Right lobe of liver (tissue), 6 donors: ENCODE results near the gene ITSN1. TPM values are rescaled to one million over a fixed set of nuclear protein-coding genes. Genes with fewer than 3 reads are reported as not detected.

Source experiments
- ATAC-seq, 4 donors: fragments of 200-7000 bp; cut with Tn5 transposase; one replicate each; pipeline ENCODE4 v1.9.1; 2020; ENCODE audit warnings: mild to moderate bottlenecking in 4 of 4, moderate library complexity in 4 of 4
- DNase-seq, 3 donors: peaks; one replicate each; pipeline ENCODE4 v3.0.0-alpha.2; 2020
- H3K27ac ChIP-seq, 3 donors: fragments of 200-600 bp; one replicate each; pipeline ENCODE4 v1.8.0; 2022
- H3K27me3 ChIP-seq, 2 donors: fragments of 200-600 bp; one replicate each; pipeline ENCODE4 v1.8.0; 2022
- H3K36me3 ChIP-seq, 4 donors: fragments of 200-600 bp; sonication (generic) in 1 of 4; one replicate each; pipeline versions ENCODE4 v1.5.1 to v1.8.0; 2017 to 2022; ENCODE audit warnings: control low read depth in 1 of 4
- H3K4me1 ChIP-seq, 4 donors: fragments of 200-600 bp; sonication (generic) in 1 of 4; one replicate each; pipeline versions ENCODE4 v1.5.1 to v1.8.0; 2017 to 2022; ENCODE audit warnings: control low read depth in 1 of 4
- H3K4me3 ChIP-seq, 3 donors: fragments of 200-600 bp; one replicate each; pipeline ENCODE4 v1.8.0; 2022
- H3K9me3 ChIP-seq, 4 donors: fragments of 200-600 bp; sonication (generic) in 1 of 4; one replicate each; pipeline versions ENCODE4 v1.5.1 to v1.8.0; 2017 to 2022; ENCODE audit warnings: control low read depth in 1 of 4
- POLR2A ChIP-seq: fragments of 450-650 bp; IDR thresholded peaks from one replicate; pipeline ENCODE4 v1.6.1; 2017; ENCODE audit warnings: antibody characterized with exemption, mild to moderate bottlenecking
- WGBS: methylation state at CpG from one replicate; pipeline ENCODE4 v1.1.6; 2018; ENCODE audit warnings: low coverage, low lambda C conversion rate; ENCODE audit not compliant: insufficient coverage; ENCODE audit errors: missing lambda C conversion rate; 5-methylcytosine and 5-hydroxymethylcytosine counted together
- intact Hi-C, 2 donors: fragments of 100-400 bp; cut with DNase I; formaldehyde crosslinking; loops; one replicate each; pipeline versions ENCODE4 v1.11.2 to v1.14.1; 2022
- total RNA-seq, 6 experiments: library from RNA; depleted of rRNA in 2 of 6; stranded (reverse); fragments of >200 nt in 2 of 6; fragmentation: NEBNext Ultra II Directional in 3 of 6; extraction: Animal tissue kit (Norgen Biotek cat#: 25700) in 3 of 6; gene quantifications; one replicate each; pipeline versions ENCODE4 v1.1.0 to v1.2.4, GENCODE V29; 2016 to 2023
- TF ChIP-seq, protein P1 (sequence below), 4 donors: fragments of 200-600 bp in 3 of 4; fragments of 450-650 bp in 1 of 4; IDR thresholded peaks; one replicate each; pipeline versions ENCODE4 v1.5.1 to v1.8.0; 2016 to 2022; ENCODE audit warnings: antibody characterized with exemption in 4 of 4, mild to moderate bottlenecking in 2 of 4
- donor health status: DM: no; HTN: yes; CAD: no.
- donor health status: DM: no; HTN: no; CAD: no.
- donor health status: DM: no; HTN: no; CAD: no.
- donor health status: DM: no; HTN: yes; CAD: no.
- donor health status: DM: no; HTN: yes; CAD: no.

ITSN1 gene
- total RNA-seq, 6 experiments from 2014 or later, result 27.8 to 63.1 (median 33.8) TPM

DNA sequence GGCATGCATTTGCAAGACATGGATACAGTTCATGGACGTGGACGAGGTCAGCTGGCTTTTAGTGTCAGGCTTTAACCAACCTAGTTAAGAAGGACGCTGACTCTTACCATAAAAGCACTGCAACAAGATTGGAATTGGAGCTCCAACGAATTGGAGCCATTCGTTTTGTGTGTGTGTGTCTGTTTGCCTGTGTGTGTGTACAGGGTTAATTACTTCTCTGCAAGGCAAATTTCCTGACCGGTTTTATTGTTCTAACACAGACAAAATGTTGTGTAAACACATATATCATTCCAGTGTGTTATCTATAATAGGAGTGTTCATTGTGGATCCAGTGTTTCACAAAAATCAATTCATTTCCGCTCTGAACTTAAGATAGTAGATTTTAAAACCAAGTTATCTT, 7.9 kb downstream of the ITSN1 start:
- no peak for TF ChIP-seq POLR2A
- TF ChIP-seq, protein P1, sequence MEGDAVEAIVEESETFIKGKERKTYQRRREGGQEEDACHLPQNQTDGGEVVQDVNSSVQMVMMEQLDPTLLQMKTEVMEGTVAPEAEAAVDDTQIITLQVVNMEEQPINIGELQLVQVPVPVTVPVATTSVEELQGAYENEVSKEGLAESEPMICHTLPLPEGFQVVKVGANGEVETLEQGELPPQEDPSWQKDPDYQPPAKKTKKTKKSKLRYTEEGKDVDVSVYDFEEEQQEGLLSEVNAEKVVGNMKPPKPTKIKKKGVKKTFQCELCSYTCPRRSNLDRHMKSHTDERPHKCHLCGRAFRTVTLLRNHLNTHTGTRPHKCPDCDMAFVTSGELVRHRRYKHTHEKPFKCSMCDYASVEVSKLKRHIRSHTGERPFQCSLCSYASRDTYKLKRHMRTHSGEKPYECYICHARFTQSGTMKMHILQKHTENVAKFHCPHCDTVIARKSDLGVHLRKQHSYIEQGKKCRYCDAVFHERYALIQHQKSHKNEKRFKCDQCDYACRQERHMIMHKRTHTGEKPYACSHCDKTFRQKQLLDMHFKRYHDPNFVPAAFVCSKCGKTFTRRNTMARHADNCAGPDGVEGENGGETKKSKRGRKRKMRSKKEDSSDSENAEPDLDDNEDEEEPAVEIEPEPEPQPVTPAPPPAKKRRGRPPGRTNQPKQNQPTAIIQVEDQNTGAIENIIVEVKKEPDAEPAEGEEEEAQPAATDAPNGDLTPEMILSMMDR (IDR thresholded peaks at IDR 0.05), result no peak
- Histone ChIP-seq H3K27me3 (no peaks in the 10 kb centered on the region), H3K27ac (no peak overlapping the region), H3K4me3 (no peak overlapping the region), H3K36me3 (no peaks in the 10 kb centered on the region), H3K9me3 (no peaks in the 10 kb centered on the region), H3K4me1 (peaks cover 0 to 38% (median 12%) of the 10 kb centered on the region in 4 donors)
- ATAC-seq (peak in 2 of 4 donors; percentile 23 to 25), DNase-seq (no peak)
- intact Hi-C loops, result loop anchor here in 1 of 2 donors (10.0 kb wide), 1 partner anchor 245 kb away; no protein-coding TSS in a partner anchor
- 13% methylated on average over 6 of the region's 7 CpGs for WGBS

DNA sequence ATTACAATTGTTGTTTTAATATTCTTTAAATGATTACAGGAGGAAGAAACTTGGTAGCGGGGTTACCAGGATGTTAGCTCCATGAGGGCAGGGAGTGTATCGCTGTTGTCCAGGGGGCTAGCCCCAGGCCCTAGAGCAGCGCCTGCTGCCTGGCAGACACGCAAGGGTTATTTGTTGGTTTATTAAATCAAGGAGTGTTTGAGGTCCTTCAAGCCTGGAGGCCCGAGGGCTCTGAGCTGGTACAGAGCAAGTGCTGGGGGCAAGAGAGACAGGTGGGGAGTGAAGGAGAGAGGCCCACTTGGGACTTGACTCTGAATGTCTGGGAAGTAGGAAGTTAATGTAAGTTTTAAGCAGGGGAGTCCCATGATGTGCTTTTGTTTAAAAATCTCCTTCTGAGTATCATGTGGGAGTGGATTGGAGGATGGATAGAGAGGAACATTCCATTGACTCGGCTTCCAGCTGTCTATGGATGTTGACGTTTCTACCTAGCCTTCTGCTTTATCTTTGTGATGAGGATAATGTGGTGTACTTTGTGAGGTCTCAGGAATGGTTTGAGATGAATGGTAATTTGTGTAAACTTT, 8.7 kb downstream of the ITSN1 start:
- intact Hi-C loops, result loop anchor here in 1 of 2 donors (10.0 kb wide), 1 partner anchor 244 kb away; no protein-coding TSS in a partner anchor
- DNase-seq (no peak), ATAC-seq (no peak)
- Histone ChIP-seq H3K27ac (no peak overlapping the region), H3K36me3 (no peaks in the 10 kb centered on the region), H3K4me1 (peaks cover 0 to 35% (median 12%) of the 10 kb centered on the region in 4 donors), H3K4me3 (no peak overlapping the region), H3K27me3 (no peaks in the 10 kb centered on the region), H3K9me3 (no peaks in the 10 kb centered on the region)
- TF ChIP-seq, protein P1 (IDR thresholded peaks at IDR 0.05), result no peak
- TF ChIP-seq POLR2A, result no peak
- WGBS, result 72% methylated on average over 7 of the region's 7 CpGs

DNA sequence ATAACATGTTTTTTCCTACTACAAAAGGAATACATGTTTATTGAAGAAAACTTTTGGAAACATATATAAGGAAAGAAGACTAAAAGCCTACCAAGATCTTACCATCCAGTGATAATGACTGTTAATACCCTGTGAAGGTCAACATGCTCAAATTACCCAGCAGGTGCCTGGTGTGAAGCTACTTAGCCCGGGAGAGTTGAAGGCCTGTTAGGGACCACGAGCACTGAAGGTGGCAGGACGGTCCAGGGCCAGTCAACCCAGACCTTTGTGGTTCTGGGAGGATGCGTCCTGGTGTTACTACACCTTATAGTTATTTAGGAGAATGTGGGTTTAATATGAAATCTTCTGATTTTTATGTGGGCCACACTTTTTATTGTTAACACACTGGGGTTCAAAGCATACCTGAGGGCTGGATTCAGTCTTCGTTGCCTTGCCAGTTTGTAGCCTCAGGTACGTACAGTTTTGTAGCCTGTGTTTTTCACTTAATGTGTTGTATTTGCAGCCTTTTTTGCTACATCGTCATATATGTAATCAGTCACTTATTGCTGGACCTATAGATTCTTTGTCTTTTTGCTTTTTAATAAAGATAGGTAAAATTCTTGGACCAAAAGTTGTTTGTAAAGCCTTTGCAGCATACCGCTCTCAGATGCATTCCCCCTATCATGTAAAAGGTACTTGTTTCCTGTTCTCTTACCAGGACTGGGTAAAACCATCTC, 9.8 kb downstream of the ITSN1 start:
- Histone ChIP-seq H3K27me3 (no peaks in the 10 kb centered on the region), H3K27ac (no peak overlapping the region), H3K4me3 (no peak overlapping the region), H3K9me3 (no peaks in the 10 kb centered on the region), H3K4me1 (peaks cover 0 to 29% (median 13%) of the 10 kb centered on the region in 4 donors), H3K36me3 (no peaks in the 10 kb centered on the region)
- no peak for ATAC-seq
- WGBS, result 74% methylated on average over 5 of the region's 8 CpGs
- TF ChIP-seq POLR2A, result no peak
- TF ChIP-seq, protein P1 (IDR thresholded peaks at IDR 0.05), result no peak
- intact Hi-C loops, result loop anchor here in 1 of 2 donors (10.0 kb wide), 1 partner anchor 243 kb away; no protein-coding TSS in a partner anchor
- no peak for DNase-seq

DNA sequence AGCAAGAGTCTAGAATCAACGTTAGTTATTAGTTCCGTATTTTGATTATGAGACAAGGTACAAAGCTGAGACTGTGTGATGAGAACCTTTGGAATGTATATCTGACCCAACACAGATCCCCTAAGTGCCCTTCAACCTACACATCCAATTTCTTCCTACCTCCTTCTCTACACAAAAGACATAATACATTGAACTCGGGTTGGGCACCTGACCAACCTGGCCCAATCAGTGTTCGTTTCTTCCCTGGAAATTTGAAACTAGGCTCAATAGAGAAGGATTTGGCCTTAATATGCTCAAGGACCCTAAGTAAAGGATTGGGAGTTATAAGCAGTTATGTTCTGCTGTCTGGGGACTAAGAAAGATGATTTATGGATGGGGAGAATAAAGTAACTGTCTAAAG, 12.1 kb downstream of the ITSN1 start:
- no peak for DNase-seq
- no peaks in the 10 kb centered on the region for H3K9me3 ChIP-seq
- no peaks in the 10 kb centered on the region for H3K36me3 ChIP-seq
- ATAC-seq, result no peak
- H3K4me1 ChIP-seq, result peaks cover 0 to 42% (median 15%) of the 10 kb centered on the region in 4 donors
- H3K4me3 ChIP-seq, result no peak overlapping the region
- intact Hi-C loops, result loop anchor here in 1 of 2 donors (10.0 kb wide), 1 partner anchor 240 kb away; no protein-coding TSS in a partner anchor
- TF ChIP-seq, protein P1 (IDR thresholded peaks at IDR 0.05), result no peak
- no peak for TF ChIP-seq POLR2A
- H3K27me3 ChIP-seq, result no peaks in the 10 kb centered on the region
- no peak overlapping the region for H3K27ac ChIP-seq
- 80% methylated on average over 4 of the region's 4 CpGs for WGBS
